GM10248 (cell line): ENCODE measurements around the gene PLK1.

ENCODE experiments used
- CTCF ChIA-PET: fragments of 300-600 bp; sonication (Branson Sonifier 250); formaldehyde crosslinking; extraction: SDS; loops from one replicate; lab custom pipeline; 2021; ENCODE audit warnings: antibody characterized with exemption; lab: Yijun Ruan, JAX
- POLR2A ChIA-PET: fragments of 350-650 bp; sonication (Branson Sonifier 250); formaldehyde crosslinking; extraction: SDS; loops from one replicate; lab custom pipeline; 2020; ENCODE audit warnings: antibody characterized with exemption; lab: Yijun Ruan, JAX
- DNase-seq: peaks from one replicate; pipeline ENCODE4 v3.0.0; 2012; ENCODE audit errors: extremely low spot score
- TF ChIP-seq, protein P1 (sequence below): IDR thresholded peaks from 2 replicates; pipeline ENCODE4 v1.5.1; 2012; ENCODE audit warnings: mild to moderate bottlenecking, low read depth; ENCODE audit errors: extremely low read depth, missing control alignments, control extremely low read depth

Gene PLK1

DNA sequence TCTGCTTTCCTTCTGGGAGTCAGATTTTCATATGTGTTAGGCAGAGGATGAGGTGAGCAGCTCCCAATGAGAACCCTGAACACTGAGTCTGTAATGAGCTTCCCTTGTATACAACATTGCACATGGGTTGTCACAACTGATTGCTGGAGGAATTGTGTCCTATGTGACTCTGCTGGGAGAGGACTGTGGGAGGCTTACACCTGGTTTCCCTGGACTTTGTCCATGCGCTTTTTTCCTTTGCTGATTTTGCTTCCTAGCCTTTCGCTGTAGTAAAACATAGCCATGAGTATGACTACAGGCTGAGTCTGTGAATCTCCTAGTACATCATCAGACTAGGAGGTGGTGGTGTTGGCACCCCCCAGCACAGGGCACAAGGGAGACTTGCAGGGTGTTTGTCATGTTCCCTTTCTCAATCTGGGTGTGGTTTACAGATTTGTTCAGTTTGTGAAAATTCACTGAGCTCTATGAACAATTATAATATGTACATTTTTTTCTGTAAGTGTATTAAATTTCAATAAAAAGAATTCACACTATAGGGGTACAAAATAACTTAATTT lies 1.7 kb upstream of the PLK1 start:
- CTCF ChIA-PET: interaction anchor here (1.4 to 2.9 kb wide), 7 partner anchors 9 to 576 kb away, joined by 3 to 13 read pairs (median 5); partner anchors contain the start of genes EARS2 and UBFD1

DNA sequence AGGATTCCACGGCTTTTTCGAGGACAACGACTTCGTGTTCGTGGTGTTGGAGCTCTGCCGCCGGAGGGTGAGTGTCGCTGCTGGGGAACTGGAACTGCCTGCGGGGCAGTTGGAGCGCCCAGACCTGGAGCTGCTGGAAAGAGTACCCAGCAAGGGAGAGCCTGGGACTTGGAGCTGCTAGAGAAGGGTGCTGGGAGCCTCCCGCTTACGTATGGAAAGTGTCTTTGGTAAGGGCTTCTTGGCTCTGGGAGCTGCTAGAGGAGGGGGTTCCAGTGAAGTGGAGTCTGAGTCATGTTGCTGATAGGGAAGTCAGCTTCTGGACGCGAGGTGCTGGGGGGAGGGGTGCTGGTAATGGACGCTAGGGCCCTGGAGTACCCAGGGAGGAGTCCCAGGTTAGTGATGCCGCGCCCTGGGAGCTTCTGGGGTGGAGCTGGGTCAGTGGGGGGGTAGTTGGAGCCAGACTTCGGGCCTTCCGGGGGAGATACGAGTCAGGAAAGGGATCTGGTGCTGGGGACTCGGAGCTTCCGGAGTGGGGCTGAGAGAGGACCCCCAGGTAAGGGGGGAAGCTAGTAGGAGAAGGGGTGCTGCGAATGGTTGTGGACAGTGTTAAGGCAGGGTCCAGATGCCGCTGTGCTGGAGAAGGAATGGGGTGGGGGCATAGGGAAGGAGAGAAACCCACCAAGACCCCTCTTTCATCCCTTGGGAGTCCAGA lies 741 bp downstream of the PLK1 start:
- DNase-seq: peak; percentile 52
- TF ChIP-seq, protein P1, sequence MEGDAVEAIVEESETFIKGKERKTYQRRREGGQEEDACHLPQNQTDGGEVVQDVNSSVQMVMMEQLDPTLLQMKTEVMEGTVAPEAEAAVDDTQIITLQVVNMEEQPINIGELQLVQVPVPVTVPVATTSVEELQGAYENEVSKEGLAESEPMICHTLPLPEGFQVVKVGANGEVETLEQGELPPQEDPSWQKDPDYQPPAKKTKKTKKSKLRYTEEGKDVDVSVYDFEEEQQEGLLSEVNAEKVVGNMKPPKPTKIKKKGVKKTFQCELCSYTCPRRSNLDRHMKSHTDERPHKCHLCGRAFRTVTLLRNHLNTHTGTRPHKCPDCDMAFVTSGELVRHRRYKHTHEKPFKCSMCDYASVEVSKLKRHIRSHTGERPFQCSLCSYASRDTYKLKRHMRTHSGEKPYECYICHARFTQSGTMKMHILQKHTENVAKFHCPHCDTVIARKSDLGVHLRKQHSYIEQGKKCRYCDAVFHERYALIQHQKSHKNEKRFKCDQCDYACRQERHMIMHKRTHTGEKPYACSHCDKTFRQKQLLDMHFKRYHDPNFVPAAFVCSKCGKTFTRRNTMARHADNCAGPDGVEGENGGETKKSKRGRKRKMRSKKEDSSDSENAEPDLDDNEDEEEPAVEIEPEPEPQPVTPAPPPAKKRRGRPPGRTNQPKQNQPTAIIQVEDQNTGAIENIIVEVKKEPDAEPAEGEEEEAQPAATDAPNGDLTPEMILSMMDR: no peak
- ChIA-PET CTCF (interaction anchor here (0.7 to 2.1 kb wide), 5 partner anchors 14 to 825 kb away, joined by 3 to 7 read pairs (median 4); no protein-coding TSS in a partner anchor), POLR2A (interaction anchor here (0.5 kb wide), 1 partner anchor 854 kb away, joined by 3 read pairs; no protein-coding TSS in a partner anchor)

More for the DNA sequence above, 1.7 kb upstream of the PLK1 start:
- TF ChIP-seq, protein P1: no peak
- POLR2A ChIA-PET: no interaction called here
- DNase-seq: no peak

DNA sequence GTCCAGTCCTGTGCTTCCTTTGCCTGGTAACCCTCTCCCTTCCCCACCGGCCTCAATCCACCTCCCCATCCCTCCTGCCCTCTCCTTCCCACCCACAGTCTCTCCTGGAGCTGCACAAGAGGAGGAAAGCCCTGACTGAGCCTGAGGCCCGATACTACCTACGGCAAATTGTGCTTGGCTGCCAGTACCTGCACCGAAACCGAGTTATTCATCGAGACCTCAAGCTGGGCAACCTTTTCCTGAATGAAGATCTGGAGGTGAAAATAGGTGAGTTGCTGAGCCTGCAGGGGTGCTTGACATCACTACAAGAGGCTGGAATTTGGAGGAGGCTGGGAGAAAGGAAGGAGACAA lies 1.3 kb downstream of the PLK1 start:
- TF ChIP-seq, protein P1: no peak
- no peak for DNase-seq
- POLR2A ChIA-PET: interaction anchor here (0.5 kb wide), 1 partner anchor 854 kb away, joined by 3 read pairs; no protein-coding TSS in a partner anchor
- CTCF ChIA-PET: interaction anchor here (1.0 to 2.1 kb wide), 3 partner anchors 13 to 29 kb away, joined by 3 to 7 read pairs (median 4); no protein-coding TSS in a partner anchor

DNA sequence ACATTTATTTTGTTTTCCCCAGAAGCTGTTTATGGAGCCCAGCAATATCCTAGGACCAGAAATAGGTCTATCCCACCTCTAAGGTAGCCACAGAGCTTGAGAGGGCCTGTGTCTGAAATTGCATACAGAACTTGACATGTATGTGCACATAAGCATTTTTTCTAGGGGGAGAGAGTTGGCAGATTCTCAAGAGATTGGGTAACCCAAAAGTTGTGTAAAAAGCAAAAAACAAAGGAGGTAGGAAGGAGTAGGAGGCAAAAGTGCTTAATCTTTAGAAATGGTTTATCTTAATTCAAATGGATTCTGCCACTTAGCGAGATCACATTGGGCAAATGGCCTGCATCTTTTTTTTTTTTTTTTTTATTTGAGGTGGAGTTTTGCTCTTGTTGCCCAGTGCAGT lies 3.5 kb downstream of the PLK1 start:
- DNase-seq: no peak
- TF ChIP-seq, protein P1: no peak
- ChIA-PET CTCF (no interaction called here), POLR2A (no interaction called here)

DNA sequence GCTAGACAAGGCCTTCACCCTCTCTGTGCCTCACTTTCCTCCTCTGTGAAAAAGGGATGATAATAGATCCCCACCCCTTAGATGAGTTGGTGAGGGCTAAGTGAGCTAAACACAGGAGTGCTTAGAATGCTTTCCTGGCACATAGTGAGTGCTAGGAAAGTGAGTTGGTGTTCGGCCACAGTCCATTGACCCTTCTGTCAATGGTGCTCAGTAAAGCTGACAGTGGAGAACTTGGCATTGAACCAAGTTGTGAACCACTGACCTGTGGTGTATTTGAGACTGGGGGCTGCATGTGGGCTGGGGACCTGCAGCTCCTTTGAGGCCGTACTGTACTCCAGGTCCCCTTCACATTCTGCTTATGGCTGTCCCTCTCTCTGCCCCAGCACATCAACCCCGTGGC lies 4.8 kb downstream of the PLK1 start:
- POLR2A ChIA-PET: no interaction called here
- TF ChIP-seq, protein P1: no peak
- DNase-seq: no peak
- CTCF ChIA-PET: interaction anchor here (1.4 to 3.0 kb wide), 2 partner anchors 9 to 15 kb away, joined by 3 to 11 read pairs; no protein-coding TSS in a partner anchor

DNA sequence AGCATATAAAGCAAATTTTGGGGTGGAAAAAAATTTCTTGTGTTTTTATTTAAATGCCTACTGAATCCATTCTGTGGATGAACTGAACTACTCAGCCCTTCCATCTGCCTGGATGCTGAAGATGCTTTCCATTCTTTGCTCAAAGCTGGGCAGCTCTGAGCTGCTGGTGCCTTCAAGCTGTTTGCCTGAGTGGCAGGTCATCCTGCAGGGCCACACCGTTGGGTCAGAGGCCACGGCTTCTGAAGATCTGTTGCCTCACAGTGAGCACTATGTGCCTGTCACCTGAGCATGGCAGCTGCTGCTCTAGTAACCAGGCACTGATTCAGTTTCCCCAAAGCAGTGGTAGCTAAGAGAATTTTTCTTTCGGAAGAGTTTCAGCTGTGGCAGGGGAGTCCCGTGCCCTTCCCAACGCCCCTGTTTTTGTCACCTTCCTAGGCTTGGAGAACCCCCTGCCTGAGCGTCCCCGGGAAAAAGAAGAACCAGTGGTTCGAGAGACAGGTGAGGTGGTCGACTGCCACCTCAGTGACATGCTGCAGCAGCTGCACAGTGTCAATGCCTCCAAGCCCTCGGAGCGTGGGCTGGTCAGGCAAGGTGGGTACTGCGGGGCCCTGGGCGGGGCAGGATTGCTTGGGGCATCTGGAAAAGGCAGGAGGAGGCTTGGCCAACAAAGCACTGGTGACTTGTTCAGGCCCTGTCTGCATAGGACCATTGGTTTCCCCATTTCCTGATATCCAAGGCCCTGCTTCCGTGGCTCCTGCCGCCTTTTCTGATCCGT lies 8.5 kb downstream of the PLK1 start:
- TF ChIP-seq, protein P1: no peak
- POLR2A ChIA-PET: no interaction called here
- no peak for DNase-seq
- CTCF ChIA-PET: interaction anchor here (2.5 kb wide), 1 partner anchor 10 kb away, joined by 13 read pairs; the partner anchor contains the start of gene PLK1
